SU-DHL-6 (cell line): ENCODE measurements around the gene HBA1.
"Not testable (repeated sequence)": the region's sequence is repeated elsewhere in the genome, so short reads cannot be mapped to it uniquely, and the experiment has no call there.

Experiments
- H2AFZ ChIP-seq: fragments of 200-600 bp; sonication (generic); 2 replicates; pipeline ENCODE4 v1.6.1; 2014; ENCODE audit warnings: low read depth, mild to moderate bottlenecking, moderate library complexity, mixed read lengths, antibody characterized with exemption, low read length; ENCODE audit not compliant: severe bottlenecking
- H3F3A ChIP-seq: fragments of 200-600 bp; shearing (Covaris generic); 2 replicates; pipeline ENCODE4 v1.6.0; 2016; ENCODE audit warnings: antibody characterized with exemption, mild to moderate bottlenecking; ENCODE audit not compliant: insufficient read depth
- H3K27ac ChIP-seq: fragments of 200-600 bp; sonication (generic); 2 replicates; pipeline ENCODE4 v1.5.1; 2016; ENCODE audit warnings: low read depth, mild to moderate bottlenecking, low read length, moderate library complexity, mixed read lengths
- H3K27me3 ChIP-seq: fragments of 200-600 bp; sonication (generic), shearing (Covaris generic); 2 replicates; pipeline ENCODE4 v1.6.0; 2014; ENCODE audit warnings: mild to moderate bottlenecking, low read length
- H3K36me3 ChIP-seq: fragments of 200-600 bp; sonication (generic); 2 replicates; pipeline ENCODE4 v1.6.1; 2014; ENCODE audit warnings: mild to moderate bottlenecking, low read length, mixed read lengths
- H3K4me2 ChIP-seq: fragments of 300-600, 200-600 bp; shearing (Covaris generic), sonication (generic); 2 replicates; pipeline ENCODE4 v1.6.0; 2014; ENCODE audit warnings: low read length, low read depth, mild to moderate bottlenecking; ENCODE audit not compliant: poor library complexity, severe bottlenecking
- H3K4me3 ChIP-seq: fragments of 200-600 bp; sonication (generic); 2 replicates; pipeline ENCODE4 v1.5.1; 2014; ENCODE audit warnings: antibody characterized with exemption, low read length, mild to moderate bottlenecking, mixed read lengths; ENCODE audit not compliant: insufficient read depth, poor library complexity, severe bottlenecking
- H3K79me2 ChIP-seq: fragments of 200-600 bp; sonication (generic); 2 replicates; pipeline ENCODE4 v1.6.1; 2014; ENCODE audit warnings: mild to moderate bottlenecking, low read length, moderate library complexity; ENCODE audit not compliant: insufficient read depth
- H3K9ac ChIP-seq: fragments of 200-600 bp; sonication (generic); 2 replicates; pipeline ENCODE4 v1.7.0; 2014; ENCODE audit warnings: mild to moderate bottlenecking, low read length
- H3K9me2 ChIP-seq: fragments of 200-600 bp; sonication (generic); replicated peaks from 2 replicates; pipeline ENCODE4 v1.6.1; 2014; ENCODE audit warnings: low read length; ENCODE audit not compliant: insufficient read depth
- H3K9me3 ChIP-seq: fragments of 200-600 bp; sonication (generic); 2 replicates; pipeline ENCODE4 v1.6.1; 2014; ENCODE audit warnings: low read length, mixed read lengths; ENCODE audit not compliant: insufficient read depth
- H4K20me1 ChIP-seq: fragments of 200-600 bp; sonication (generic); 2 replicates; pipeline ENCODE4 v1.6.1; 2014; ENCODE audit warnings: low read depth, mild to moderate bottlenecking, antibody characterized with exemption, low read length, moderate library complexity, mixed read lengths
- CTCF ChIP-seq: fragments of 200-600 bp; sonication (generic); IDR thresholded peaks from one replicate; pipeline ENCODE4 v1.5.1; 2017; ENCODE audit warnings: antibody characterized with exemption, mild to moderate bottlenecking, low read length, moderate library complexity; ENCODE audit not compliant: insufficient read depth, poor library complexity, severe bottlenecking
- EZH2phosphoT487 ChIP-seq: fragments of 200-600 bp; sonication (generic), shearing (Covaris generic); conservative IDR thresholded peaks from 2 replicates; pipeline ENCODE4 v1.6.1; 2018; ENCODE audit warnings: mild to moderate bottlenecking, antibody characterized with exemption, low read length, moderate library complexity, mixed read lengths

The HBA1 gene

GRCh38 chr16:175011-175949 lies 1.2 kb upstream of the HBA1 start:
- Histone ChIP-seq H3K9me2 (no peaks in the 10 kb centered on the region), H3F3A (no peaks in the 10 kb centered on the region), H3K9ac (no peak overlapping the region), H3K27ac (no peak overlapping the region), H3K4me3 (no peak overlapping the region), H3K36me3 (no peaks in the 10 kb centered on the region), H3K27me3 (no peaks in the 10 kb centered on the region), H3K4me2 (no peak overlapping the region), H3K79me2 (no peaks in the 10 kb centered on the region), H2AFZ (no peak overlapping the region), H3K9me3 (no peaks in the 10 kb centered on the region), H4K20me1 (no peaks in the 10 kb centered on the region)
- no peak for TF ChIP-seq EZH2phosphoT487
- no peak for TF ChIP-seq CTCF

DNA sequence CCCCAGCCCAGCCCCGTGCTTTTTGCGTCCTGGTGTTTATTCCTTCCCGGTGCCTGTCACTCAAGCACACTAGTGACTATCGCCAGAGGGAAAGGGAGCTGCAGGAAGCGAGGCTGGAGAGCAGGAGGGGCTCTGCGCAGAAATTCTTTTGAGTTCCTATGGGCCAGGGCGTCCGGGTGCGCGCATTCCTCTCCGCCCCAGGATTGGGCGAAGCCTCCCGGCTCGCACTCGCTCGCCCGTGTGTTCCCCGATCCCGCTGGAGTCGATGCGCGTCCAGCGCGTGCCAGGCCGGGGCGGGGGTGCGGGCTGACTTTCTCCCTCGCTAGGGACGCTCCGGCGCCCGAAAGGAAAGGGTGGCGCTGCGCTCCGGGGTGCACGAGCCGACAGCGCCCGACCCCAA lies 474 bp upstream of the HBA1 start:
- not testable (repeated sequence) for H3K36me3 ChIP-seq, H3K79me2 ChIP-seq, H3K4me3 ChIP-seq, H3K9me2 ChIP-seq, H2AFZ ChIP-seq, H3K9me3 ChIP-seq, H3K27me3 ChIP-seq, H3K27ac ChIP-seq, H4K20me1 ChIP-seq, H3F3A ChIP-seq, H3K4me2 ChIP-seq, H3K9ac ChIP-seq

DNA sequence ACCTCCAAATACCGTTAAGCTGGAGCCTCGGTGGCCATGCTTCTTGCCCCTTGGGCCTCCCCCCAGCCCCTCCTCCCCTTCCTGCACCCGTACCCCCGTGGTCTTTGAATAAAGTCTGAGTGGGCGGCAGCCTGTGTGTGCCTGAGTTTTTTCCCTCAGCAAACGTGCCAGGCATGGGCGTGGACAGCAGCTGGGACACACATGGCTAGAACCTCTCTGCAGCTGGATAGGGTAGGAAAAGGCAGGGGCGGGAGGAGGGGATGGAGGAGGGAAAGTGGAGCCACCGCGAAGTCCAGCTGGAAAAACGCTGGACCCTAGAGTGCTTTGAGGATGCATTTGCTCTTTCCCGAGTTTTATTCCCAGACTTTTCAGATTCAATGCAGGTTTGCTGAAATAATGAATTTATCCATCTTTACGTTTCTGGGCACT lies 928 bp downstream of the HBA1 start:
- no peak overlapping the region for H3K4me3 ChIP-seq
- no peak overlapping the region for H2AFZ ChIP-seq
- H3K27me3 ChIP-seq = no peaks in the 10 kb centered on the region
- TF ChIP-seq EZH2phosphoT487 = no peak
- TF ChIP-seq CTCF = no peak
- H3F3A ChIP-seq = no peaks in the 10 kb centered on the region
- no peaks in the 10 kb centered on the region for H3K79me2 ChIP-seq
- H3K9me3 ChIP-seq = no peaks in the 10 kb centered on the region
- H3K27ac ChIP-seq = no peak overlapping the region
- H3K9ac ChIP-seq = no peak overlapping the region
- no peaks in the 10 kb centered on the region for H3K9me2 ChIP-seq
- no peaks in the 10 kb centered on the region for H3K36me3 ChIP-seq
- no peaks in the 10 kb centered on the region for H4K20me1 ChIP-seq
- no peak overlapping the region for H3K4me2 ChIP-seq

- TF ChIP-seq EZH2phosphoT487 = no peak
- TF ChIP-seq CTCF = no peak
- no peak overlapping the region for H2AFZ ChIP-seq
- no peak overlapping the region for H3K27ac ChIP-seq
- no peaks in the 10 kb centered on the region for H3K9me3 ChIP-seq
- no peaks in the 10 kb centered on the region for H3K9me2 ChIP-seq
- no peak overlapping the region for H3K9ac ChIP-seq
- no peaks in the 10 kb centered on the region for H4K20me1 ChIP-seq
- H3K4me2 ChIP-seq = no peak overlapping the region
- H3K36me3 ChIP-seq = no peaks in the 10 kb centered on the region
- no peak overlapping the region for H3K4me3 ChIP-seq
- H3K79me2 ChIP-seq = no peaks in the 10 kb centered on the region
- H3F3A ChIP-seq = 0 out of 2 replicates have a peak, but pooled peaks cover 3% of the 10 kb centered on the region
- no peaks in the 10 kb centered on the region for H3K27me3 ChIP-seq
Measured at GRCh38 chr16:177981-178667, 1.6 kb downstream of the HBA1 start.
